ENCODE measurements around the gene FBXL15.
A peak's percentile ranks its signal among the peaks of the same experiment; 100 is the strongest.

The FBXL15 gene

DNA sequence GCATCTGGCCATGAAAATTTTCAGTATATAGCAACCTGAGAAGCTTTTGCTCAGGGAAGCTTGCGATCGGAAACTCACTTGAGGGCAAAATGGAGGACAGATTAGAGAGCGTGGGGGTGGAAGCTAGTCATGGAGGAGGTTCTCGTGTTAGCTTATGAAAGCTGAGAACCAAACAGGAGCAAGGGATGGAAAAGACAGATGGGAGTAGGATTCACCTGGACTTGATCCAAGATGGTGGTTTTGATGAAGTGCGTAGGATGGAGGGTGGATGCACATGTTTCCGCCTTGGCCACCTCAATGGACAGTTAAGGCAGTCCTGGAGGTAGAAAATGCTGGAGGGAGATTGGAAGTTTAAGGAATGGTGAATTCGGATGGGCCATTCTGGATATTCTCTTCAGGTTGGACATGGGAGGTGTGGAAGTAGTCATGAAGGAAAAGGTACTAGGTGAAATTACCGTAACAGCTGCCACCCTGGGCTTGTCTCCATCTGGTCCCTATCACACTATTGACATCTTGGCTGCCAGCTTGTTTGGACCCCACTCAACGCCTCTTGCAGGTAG is 37.0 kb downstream of the FBXL15 start:
- no peak for DNase-seq (ENCODE audit: low spot score)

DNA sequence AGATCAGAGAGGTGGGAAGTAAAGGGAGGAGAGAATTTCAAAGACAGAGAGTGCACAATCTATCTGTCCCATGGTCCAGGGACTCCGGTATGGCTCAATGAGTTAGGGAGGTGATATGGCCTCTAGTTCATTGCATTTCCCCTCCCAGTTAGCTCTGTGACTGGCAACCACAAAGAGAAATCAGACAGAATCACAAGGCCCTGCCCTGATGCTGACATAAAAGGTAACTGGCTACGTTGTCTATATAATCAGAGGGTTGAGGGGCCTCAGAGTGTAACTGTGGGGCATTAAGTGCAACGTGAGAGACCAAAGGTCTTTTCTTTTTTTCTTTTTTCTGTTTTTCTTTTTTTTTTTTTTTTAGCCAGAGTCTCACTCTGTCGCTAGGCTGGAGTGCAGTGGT is 38.0 kb downstream of the FBXL15 start:
- DNase-seq (ENCODE audit: low spot score) = no peak

DNA sequence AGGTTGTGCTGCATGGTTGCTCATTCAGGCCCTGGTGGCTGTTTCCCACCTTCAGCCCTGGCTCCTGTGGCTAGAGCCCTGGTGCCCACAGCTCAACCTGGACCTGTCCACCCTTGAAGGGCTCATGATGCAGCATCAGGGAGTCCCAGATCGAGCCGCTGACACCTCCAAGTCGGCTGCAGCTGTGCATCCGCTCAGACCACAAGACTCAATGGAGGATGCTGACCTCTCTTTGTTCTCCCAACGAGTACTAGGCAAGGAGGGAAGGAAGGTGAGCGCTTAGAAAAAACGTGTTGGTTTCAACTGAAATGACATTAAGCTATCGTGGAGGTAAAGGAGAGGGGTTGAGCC is 40.2 kb downstream of the FBXL15 start:
- DNase-seq (ENCODE audit: low spot score) = no peak

DNA sequence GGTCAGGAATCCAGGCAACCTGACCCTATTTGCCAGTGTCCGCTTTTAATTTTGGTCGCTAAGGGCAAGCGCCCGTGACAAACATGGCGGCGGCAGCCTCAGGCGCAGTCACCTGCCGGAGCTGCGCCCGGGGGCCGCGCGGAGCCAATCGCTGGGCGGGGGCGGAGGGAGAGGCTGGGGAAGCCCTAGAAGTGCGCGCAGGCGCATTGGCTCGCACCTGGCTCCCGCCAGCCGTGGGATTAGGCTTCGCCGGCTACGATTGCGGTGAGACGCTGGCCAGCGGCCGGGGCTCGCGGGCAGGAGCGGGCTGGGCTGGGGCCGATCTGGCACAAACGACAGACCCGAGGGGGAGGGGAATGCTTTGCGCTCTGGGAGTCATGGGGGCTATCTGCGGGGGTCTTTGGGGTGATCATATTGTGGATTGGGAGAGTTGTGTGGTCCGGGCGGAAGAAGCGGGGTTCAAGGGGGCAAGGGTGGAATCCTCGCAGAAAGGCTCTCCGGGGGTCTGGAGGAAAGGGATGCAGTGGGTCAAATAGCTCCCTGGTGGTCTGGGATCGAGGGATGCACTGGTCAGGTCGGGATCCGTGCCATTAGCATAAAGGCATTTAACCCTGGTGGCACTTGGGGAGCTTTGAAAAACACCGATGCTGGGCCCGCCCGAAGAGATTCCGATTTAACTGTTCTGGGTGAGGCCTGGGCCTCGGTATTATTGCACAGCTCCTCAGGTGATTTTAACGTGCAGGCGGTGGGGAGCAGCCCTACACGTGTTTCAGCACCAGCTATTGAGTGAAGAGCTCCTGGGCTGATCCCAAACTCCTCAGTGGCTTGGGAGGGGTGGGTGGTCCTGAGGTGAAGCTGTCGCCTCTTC is 40.8 kb downstream of the FBXL15 start:
- DNase-seq (ENCODE audit: low spot score) = peak; percentile 90

DNA sequence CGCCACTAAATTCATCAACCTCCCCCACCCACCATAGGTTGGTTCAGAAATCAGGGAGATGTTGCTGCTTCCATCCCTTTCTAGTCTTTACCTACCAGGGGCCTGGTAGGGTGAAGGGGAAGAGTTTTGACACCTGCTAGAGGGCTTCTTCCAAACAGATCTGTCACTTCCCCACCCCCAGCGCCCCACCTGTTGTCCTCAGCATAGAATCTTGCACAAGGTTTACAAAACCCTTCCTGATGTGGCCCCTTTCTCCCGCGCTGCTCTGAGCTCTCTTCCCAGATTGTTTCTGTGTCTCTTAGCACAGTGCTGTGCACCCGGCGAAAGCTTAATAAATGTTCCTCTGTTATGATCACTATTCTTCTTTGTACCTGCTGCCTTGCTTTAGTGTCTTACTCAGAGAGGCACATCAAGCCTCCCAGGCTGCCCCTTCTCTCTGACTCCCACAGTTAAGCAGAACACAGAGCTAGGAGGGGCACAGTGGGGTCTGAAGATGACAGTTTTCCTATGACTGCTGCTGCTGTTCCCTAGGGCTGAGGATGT is 41.9 kb downstream of the FBXL15 start:
- DNase-seq (ENCODE audit: low spot score) = no peak

DNA sequence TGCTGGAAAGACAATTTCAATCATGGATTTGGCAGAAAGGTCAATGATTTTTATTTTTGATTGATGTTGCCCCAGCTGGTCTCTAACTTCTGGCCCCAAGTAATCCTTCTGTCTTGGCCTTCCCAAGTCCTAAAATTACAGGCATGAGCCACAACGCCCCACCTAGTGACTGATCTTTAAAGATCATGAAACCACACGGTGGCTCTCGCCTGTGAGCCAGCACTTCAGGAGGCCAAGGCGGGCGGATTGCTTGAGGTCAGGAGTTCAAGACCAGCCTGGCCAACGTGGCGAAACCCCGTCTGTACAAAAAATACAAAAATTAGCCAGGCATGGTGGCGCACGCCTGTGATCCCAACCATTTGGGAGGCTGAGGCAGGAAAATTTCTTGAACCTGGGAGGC is 43.3 kb downstream of the FBXL15 start:
- DNase-seq (ENCODE audit: low spot score) = no peak

DNA sequence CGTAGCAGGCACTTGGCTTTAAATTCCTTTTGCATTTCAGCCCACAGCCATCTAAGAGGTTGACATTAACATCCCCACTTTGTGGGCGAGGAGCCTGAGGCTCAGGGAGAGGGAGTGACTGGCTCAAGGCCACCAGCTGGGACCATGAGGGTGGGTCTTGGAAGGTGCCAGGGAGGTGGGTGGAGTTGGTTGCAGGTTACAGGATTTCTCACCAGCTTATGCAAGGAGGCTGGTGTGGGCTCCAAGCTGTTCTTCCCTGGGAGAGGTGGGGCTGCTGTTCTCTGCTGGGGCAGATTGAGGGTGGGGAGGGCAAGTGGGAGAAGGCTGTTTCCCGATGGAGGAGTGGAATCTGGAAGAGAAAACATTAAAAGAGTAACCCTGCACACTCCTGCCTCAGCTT is 44.8 kb downstream of the FBXL15 start:
- no peak for DNase-seq (ENCODE audit: low spot score)

DNA sequence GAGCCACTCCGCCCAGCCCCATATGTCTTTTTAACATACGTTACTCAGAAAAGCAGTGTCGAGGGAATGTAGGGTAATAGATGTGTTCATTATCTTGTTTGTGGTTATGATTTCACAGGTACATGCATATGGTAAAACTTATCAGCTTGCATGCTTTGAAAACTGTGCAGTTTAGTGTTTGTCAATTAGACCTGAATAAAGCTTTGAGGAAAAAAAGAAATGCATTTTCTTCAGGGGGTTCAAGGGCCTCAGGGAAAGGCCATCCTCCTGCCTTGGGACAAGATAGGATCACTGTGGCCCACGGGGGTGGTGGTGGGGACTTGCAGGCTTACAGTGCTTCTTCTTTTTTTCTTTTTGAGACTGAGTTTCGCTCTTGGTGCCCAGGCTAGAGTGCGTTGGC is 46.7 kb downstream of the FBXL15 start:
- no peak for DNase-seq (ENCODE audit: low spot score)

DNA sequence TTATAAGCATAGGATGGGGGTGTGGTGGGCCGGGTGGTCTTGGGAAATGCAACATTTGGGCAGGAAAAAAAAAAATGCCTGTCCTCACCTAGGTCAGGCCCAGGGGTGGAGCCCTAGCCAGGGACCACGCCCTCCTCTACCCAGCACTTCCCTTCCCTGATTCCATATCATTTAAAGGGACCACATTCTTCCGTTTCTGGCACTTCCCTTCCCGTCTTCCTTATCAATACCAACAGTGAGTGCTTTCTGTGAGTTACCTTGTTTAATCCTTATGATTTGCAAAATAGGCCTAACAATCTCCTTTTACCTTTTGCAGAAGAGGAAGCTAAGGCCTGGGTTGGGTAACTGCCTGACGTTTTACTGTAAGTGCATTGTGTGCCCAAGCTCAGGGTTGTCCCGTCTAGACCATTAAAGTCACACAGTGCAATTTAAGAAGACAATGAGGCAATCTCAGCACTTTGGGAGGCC is 47.4 kb downstream of the FBXL15 start:
- DNase-seq (ENCODE audit: low spot score) = no peak

DNA sequence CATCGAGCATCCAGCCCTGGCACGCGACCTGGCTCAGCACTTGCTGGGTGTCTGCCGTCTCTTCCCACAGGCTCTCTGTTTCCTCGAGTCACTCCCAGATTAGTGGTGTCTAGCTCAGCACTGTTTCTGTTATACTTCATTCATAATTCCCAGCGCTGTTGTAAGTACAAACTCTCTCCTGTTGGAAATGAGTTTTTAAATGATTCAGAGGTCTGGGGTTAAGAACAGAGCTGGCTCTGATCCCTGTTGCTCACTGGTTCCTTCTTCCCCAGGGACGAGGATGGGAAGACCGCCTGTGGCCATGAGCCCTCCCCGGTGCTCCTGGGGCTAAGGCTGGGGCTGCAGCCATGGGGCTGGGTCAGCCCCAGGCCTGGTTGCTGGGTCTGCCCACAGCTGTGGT is 48.0 kb downstream of the FBXL15 start:
- no peak for DNase-seq (ENCODE audit: low spot score)

DNA sequence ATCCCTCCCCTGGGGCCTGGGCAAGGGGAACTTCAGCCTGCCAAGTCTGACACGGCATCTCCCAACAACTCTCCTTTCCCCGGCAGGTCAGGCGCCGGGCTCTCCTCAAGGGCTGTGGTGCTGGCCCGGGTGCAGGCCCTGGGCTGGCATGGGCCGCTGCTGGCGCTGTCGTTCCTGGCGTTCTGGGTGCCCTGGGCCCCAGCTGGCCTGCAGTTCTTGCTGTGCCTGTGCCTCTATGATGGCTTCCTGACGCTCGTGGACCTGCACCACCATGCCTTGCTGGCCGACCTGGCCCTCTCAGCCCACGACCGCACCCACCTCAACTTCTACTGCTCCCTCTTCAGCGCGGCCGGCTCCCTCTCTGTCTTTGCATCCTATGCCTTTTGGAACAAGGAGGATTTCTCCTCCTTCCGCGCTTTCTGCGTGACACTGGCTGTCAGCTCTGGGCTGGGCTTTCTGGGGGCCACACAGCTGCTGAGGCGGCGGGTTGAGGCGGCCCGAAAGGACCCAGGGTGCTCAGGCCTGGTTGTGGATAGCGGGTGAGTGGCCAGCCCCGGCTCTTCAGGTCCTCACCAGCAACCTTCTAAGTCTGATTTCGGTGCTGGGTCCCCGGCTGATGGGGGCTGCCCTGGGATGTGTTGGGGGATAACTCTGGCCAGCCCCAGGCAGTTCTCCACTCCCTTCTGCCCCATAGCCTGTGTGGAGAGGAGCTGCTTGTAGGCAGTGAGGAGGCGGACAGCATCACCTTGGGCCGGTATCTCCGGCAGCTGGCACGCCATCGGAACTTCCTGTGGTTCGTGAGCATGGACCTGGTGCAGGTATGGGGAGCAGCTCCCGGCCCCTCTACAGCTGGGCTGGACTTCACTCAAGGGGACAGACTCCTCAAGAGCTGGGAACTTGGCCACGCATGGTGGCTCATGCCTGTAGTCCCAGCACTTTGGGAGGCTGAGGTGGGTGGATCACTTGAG is 50.2 kb downstream of the FBXL15 start:
- no peak for DNase-seq (ENCODE audit: low spot score)
